IMR-90 (cell line): ENCODE measurements around the gene CNPY3. TPM values are rescaled to one million over a fixed set of nuclear protein-coding genes. Genes with fewer than 3 reads are reported as not detected.
"Not testable (repeated sequence)": the region's sequence is repeated elsewhere in the genome, so short reads cannot be mapped to it uniquely, and the experiment has no call there.

Source experiments
- ATAC-seq: fragments of 200-7000 bp; cut with Tn5 transposase; 2 replicates; pipeline ENCODE4 v1.9.1; 2020; ENCODE audit warnings: low read depth, mild to moderate bottlenecking, moderate library complexity
- BruUV-seq: library from RNA; stranded (reverse); fragments of 400-500 nt; replicated peaks from 2 replicates; lab custom pipeline; 2021; lab: Mats Ljungman, UMichigan
- CTCF ChIA-PET: fragments of 300-600 bp; formaldehyde crosslinking; extraction: SDS; loops from one replicate; lab custom pipeline; 2021; ENCODE audit warnings: antibody characterized with exemption; lab: Yijun Ruan, JAX
- POLR2A ChIA-PET: fragments of 300-600 bp; sonication (Branson Sonifier 250); formaldehyde crosslinking; loops from one replicate; lab custom pipeline; 2022; ENCODE audit warnings: antibody characterized with exemption; ENCODE audit not compliant: unreplicated experiment; lab: Charles Lee
- DNase-seq: peaks from one replicate; pipeline ENCODE4 v3.0.0; 2013
- H2AFZ ChIP-seq: replicated peaks from 2 replicates; pipeline ENCODE3; 2013; ENCODE audit warnings: low read length, mild to moderate bottlenecking; ENCODE audit not compliant: poor library complexity
- H2AK5ac ChIP-seq: 2 replicates; pipeline ENCODE4 v1.6.1; 2013; ENCODE audit warnings: low read depth, low read length, inconsistent platforms
- H2AK9ac ChIP-seq: replicated peaks from 2 replicates; pipeline ENCODE3; 2013; ENCODE audit warnings: mild to moderate bottlenecking, low read depth, low read length, moderate library complexity; ENCODE audit not compliant: poor library complexity
- H2BK120ac ChIP-seq: 2 replicates; pipeline ENCODE4 v1.6.1; 2013; ENCODE audit warnings: low read depth, low read length, inconsistent platforms
- H2BK15ac ChIP-seq: 3 replicates; pipeline ENCODE4 v1.6.1; 2013; ENCODE audit warnings: low read depth, low read length, inconsistent platforms
- H2BK20ac ChIP-seq: 2 replicates; pipeline ENCODE4 v1.6.1; 2013; ENCODE audit warnings: low read depth, mild to moderate bottlenecking, inconsistent platforms, low read length, moderate library complexity
- H2BK5ac ChIP-seq: 2 replicates; pipeline ENCODE4 v1.6.1; 2013; ENCODE audit warnings: mild to moderate bottlenecking, low read depth, low read length, inconsistent platforms; ENCODE audit not compliant: poor library complexity, severe bottlenecking
- H3K14ac ChIP-seq: replicated peaks from 2 replicates; pipeline ENCODE4 v1.6.1; 2013; ENCODE audit warnings: low read depth, low read length, inconsistent platforms
- H3K18ac ChIP-seq: 2 replicates; pipeline ENCODE4 v1.6.1; 2013; ENCODE audit warnings: low read depth, low read length, control low read depth
- H3K23ac ChIP-seq: 2 replicates; pipeline ENCODE4 v1.6.1; 2013; ENCODE audit warnings: low read depth, low read length, inconsistent platforms
- H3K27ac ChIP-seq: 2 replicates; pipeline ENCODE4 v1.5.1; 2013; ENCODE audit warnings: mild to moderate bottlenecking, control low read depth, low read length; ENCODE audit not compliant: insufficient read depth
- H3K27me3 ChIP-seq: 2 replicates; pipeline ENCODE4 v1.6.1; 2013; ENCODE audit warnings: low read length; ENCODE audit not compliant: control insufficient read depth, insufficient read depth
- H3K36me3 ChIP-seq: 2 replicates; pipeline ENCODE4 v1.6.1; 2013; ENCODE audit warnings: low read length, mixed read lengths; ENCODE audit not compliant: control insufficient read depth, insufficient read depth
- H3K4ac ChIP-seq: 2 replicates; pipeline ENCODE4 v1.6.1; 2013; ENCODE audit warnings: low read depth, low read length, inconsistent platforms
- H3K4me1 ChIP-seq: 2 replicates; pipeline ENCODE4 v1.6.1; 2013; ENCODE audit warnings: low read length, mixed read lengths; ENCODE audit not compliant: control insufficient read depth, insufficient read depth
- H3K4me2 ChIP-seq: 2 replicates; pipeline ENCODE4 v1.6.1; 2013; ENCODE audit warnings: low read depth, mild to moderate bottlenecking, control low read depth, low read length, moderate library complexity
- H3K4me3 ChIP-seq: 2 replicates; pipeline ENCODE4 v1.5.1; 2013; ENCODE audit warnings: low read depth, mild to moderate bottlenecking, control low read depth, low read length, moderate library complexity; ENCODE audit not compliant: insufficient read depth
- H3K56ac ChIP-seq: 2 replicates; pipeline ENCODE4 v1.6.1; 2013; ENCODE audit warnings: low read length, inconsistent platforms; ENCODE audit not compliant: insufficient read depth; ENCODE audit errors: extremely low read depth
- H3K79me1 ChIP-seq, 2 experiments: 2 replicates each; pipeline ENCODE4 v1.6.1; 2013; ENCODE audit warnings: low read length in 2 of 2, inconsistent platforms in 1 of 2, low read depth in 1 of 2
- H3K9ac ChIP-seq: 2 replicates; pipeline ENCODE4 v1.6.1; 2013; ENCODE audit warnings: low read depth, low read length, control low read depth
- H3K9me1 ChIP-seq: 2 replicates; pipeline ENCODE4 v1.6.1; 2013; ENCODE audit warnings: low read length, inconsistent platforms; ENCODE audit not compliant: insufficient read depth
- H3K9me3 ChIP-seq: 2 replicates; pipeline ENCODE4 v1.6.1; 2013; ENCODE audit warnings: low read length; ENCODE audit not compliant: control insufficient read depth, insufficient read depth
- H4K20me1 ChIP-seq: 2 replicates; pipeline ENCODE4 v1.6.1; 2013; ENCODE audit warnings: low read length, inconsistent platforms; ENCODE audit not compliant: insufficient read depth
- H4K5ac ChIP-seq: 2 replicates; pipeline ENCODE4 v1.6.1; 2013; ENCODE audit warnings: mild to moderate bottlenecking, low read depth, low read length, control low read depth
- H4K8ac ChIP-seq, 2 experiments: 2 replicates each; pipeline ENCODE4 v1.6.1; 2013; ENCODE audit warnings: low read depth in 2 of 2, low read length in 2 of 2, control low read depth in 1 of 2, inconsistent platforms in 1 of 2
- H4K91ac ChIP-seq: 2 replicates; pipeline ENCODE4 v1.6.1; 2013; ENCODE audit warnings: low read depth, low read length, inconsistent platforms; ENCODE audit not compliant: insufficient read depth
- CHD1 ChIP-seq: IDR thresholded peaks from 2 replicates; pipeline ENCODE4 v1.6.1; 2012; ENCODE audit warnings: low read depth, low read length, improper control_type of control experiment
- WGBS, 2 experiments: methylation state at CpG; one replicate each; pipeline versions ENCODE4 v1.1.5 to v1.1.7; 2013; ENCODE audit warnings: missing lambda C conversion rate in 2 of 2; ENCODE audit not compliant: insufficient read length in 1 of 2; ENCODE audit errors: extremely low coverage in 2 of 2; 5-methylcytosine and 5-hydroxymethylcytosine counted together
- dilution Hi-C: fragments of 300-500 bp; cut with HindIII; formaldehyde crosslinking; loops from one replicate; pipeline ENCODE4 v1.14.3; 2018; ENCODE audit warnings: low sequenced_read_pairs; ENCODE audit not compliant: unreplicated experiment
- in situ Hi-C: fragments of 300-500 bp; cut with MboI; formaldehyde crosslinking; loops from 3 replicates; pipeline ENCODE4 v1.14.3; 2019; ENCODE audit warnings: low sequenced_read_pairs, inconsistent platforms, mixed read lengths
- intact Hi-C: fragments of 100-400 bp; cut with micrococcal nuclease; formaldehyde crosslinking; loops from 2 replicates; pipeline ENCODE4 v1.10.0; 2022
- polyA plus RNA-seq, 3 experiments: library from polyadenylated mRNA; depleted of rRNA; stranded (reverse); fragments of >200 nt; gene quantifications; 2 replicates each; pipeline ENCODE4 v1.2.3, GENCODE V29; 2012; ENCODE audit warnings: low replicate concordance in 1 of 3
- total RNA-seq: library from RNA; depleted of rRNA; stranded (reverse); fragments of >200 nt; gene quantifications from 2 replicates; pipeline ENCODE4 v1.2.3, GENCODE V29; 2012

Gene CNPY3
- total and polyA plus RNA-seq, 2 of the 4 experiments (the other 2 are of a cell fraction), result 13.3 to 39.2 TPM

GRCh38 chr6:42880240-42880817 is 49.0 kb upstream of the CNPY3 start:
- Histone ChIP-seq H3K36me3 (peaks cover 27% of the 10 kb centered on the region), H2AK9ac (peak overlapping the region; percentile 100), H4K5ac (peak overlapping the region; percentile 73), H2AK5ac (peak overlapping the region; percentile 78), H3K4me2 (peak overlapping the region; percentile 78), H3K27ac (peak overlapping the region; percentile 99), H3K4me3 (peak overlapping the region; percentile 69), H2AFZ (peak overlapping the region; percentile 98), H3K4ac (peak overlapping the region; percentile 100), H3K56ac (peak overlapping the region; percentile 81), H2BK120ac (peak overlapping the region; percentile 37; the same call in 1 of the 2 replicates), H3K79me1 (peaks cover 20 to 37% of the 10 kb centered on the region in 2 experiments), H3K14ac (peak overlapping the region; percentile 99), H4K8ac (peak overlapping the region; percentile 97 to 98), H3K23ac (peak overlapping the region; percentile 95), H3K9ac (peak overlapping the region; percentile 97), H2BK5ac (peak overlapping the region; percentile 99), H4K91ac (peak overlapping the region; percentile 76)
- H2BK20ac ChIP-seq, H3K18ac ChIP-seq, H3K4me1 ChIP-seq, H2BK15ac ChIP-seq, DNase-seq, ATAC-seq, intact Hi-C loops, H4K20me1 ChIP-seq, H3K9me1 ChIP-seq, H3K27me3 ChIP-seq, CTCF ChIA-PET, H3K9me3 ChIP-seq, dilution Hi-C loops: not testable (repeated sequence)
- 0 out of 2 replicates have a peak, but pooled peaks have one; percentile 14 for TF ChIP-seq CHD1
- POLR2A ChIA-PET, result interaction anchor here (0.6 to 1.2 kb wide), 5 partner anchors 9 to 183 kb away, joined by 3 to 12 read pairs (median 7); partner anchors contain the start of gene TBCC
- BruUV-seq, result TSS peak; percentile 80
- in situ Hi-C loops, result loop anchor here (25.0 kb wide), 1 partner anchor 793 kb away; no protein-coding TSS in a partner anchor
- 15% methylated on average over 10 of the region's 25 CpGs; no CpG with 5 or more reads in 1 of the 2 experiments for WGBS, 2 experiments

- in situ Hi-C loops, result loop anchor here (25.0 kb wide), 1 partner anchor 794 kb away; no protein-coding TSS in a partner anchor
- DNase-seq, H3K9me3 ChIP-seq, H2BK20ac ChIP-seq, H2BK5ac ChIP-seq, ATAC-seq, H3K4ac ChIP-seq, H4K91ac ChIP-seq, H3K27me3 ChIP-seq, H3K27ac ChIP-seq, CTCF ChIA-PET, H4K5ac ChIP-seq, H4K20me1 ChIP-seq, H2AK5ac ChIP-seq, H3K23ac ChIP-seq, BruUV-seq, intact Hi-C loops, POLR2A ChIA-PET, H2BK15ac ChIP-seq, H3K9me1 ChIP-seq, H3K18ac ChIP-seq, H2AK9ac ChIP-seq, H2BK120ac ChIP-seq, H3K14ac ChIP-seq, H3K4me1 ChIP-seq, H2AFZ ChIP-seq, dilution Hi-C loops: not testable (repeated sequence)
- peak overlapping the region; percentile 24; the same call in 1 of the 2 replicates for H3K56ac ChIP-seq
- H3K79me1 ChIP-seq, result peaks cover 20 to 37% of the 10 kb centered on the region in 2 experiments
- peak overlapping the region; percentile 97 for H3K9ac ChIP-seq
- WGBS, 2 experiments, result 80% methylated on average over 1 of the region's 12 CpGs; no CpG with 5 or more reads in 1 of the 2 experiments
- H3K4me3 ChIP-seq, result peak overlapping the region; percentile 69; the same call in 1 of the 2 replicates
- H4K8ac ChIP-seq, result peak overlapping the region in 1 of 2 experiments; percentile 97; a peak in 2 of 4 replicates
- peak overlapping the region; percentile 78 for H3K4me2 ChIP-seq
- peaks cover 33% of the 10 kb centered on the region for H3K36me3 ChIP-seq
These were observed 48.4 kb upstream of the CNPY3 start for GRCh38 chr6:42880871-42881270.
